Smooth muscle cell (in vitro differentiated cells): ENCODE measurements around the gene AK4. TPM values are rescaled to one million over a fixed set of nuclear protein-coding genes. Genes with fewer than 3 reads are reported as not detected.
A peak's percentile ranks its signal among the peaks of the same experiment; 100 is the strongest.

Experiments
- DNase-seq: peaks from one replicate; lab custom pipeline; 2025; ENCODE audit not compliant: unreplicated experiment; lab: John Stamatoyannopoulos, UW
- H2AFZ ChIP-seq: fragments of 200-600 bp; sonication (generic); 2 replicates; pipeline ENCODE4 v1.6.0; 2016; ENCODE audit warnings: antibody characterized with exemption, low read depth, mild to moderate bottlenecking
- H3F3A ChIP-seq: fragments of 200-600 bp; sonication (generic); 2 replicates; pipeline ENCODE4 v1.6.0; 2017; ENCODE audit warnings: antibody characterized with exemption, low read depth
- H3K27ac ChIP-seq: fragments of 200-600 bp; sonication (generic); 2 replicates; pipeline ENCODE4 v1.5.1; 2016; ENCODE audit warnings: low read depth, mild to moderate bottlenecking
- H3K27me3 ChIP-seq: fragments of 200-600 bp; sonication (generic); 2 replicates; pipeline ENCODE4 v1.6.1; 2016; ENCODE audit warnings: low read depth, mild to moderate bottlenecking
- H3K36me3 ChIP-seq: fragments of 200-600 bp; sonication (generic); 2 replicates; pipeline ENCODE4 v1.5.1; 2016; ENCODE audit warnings: low read depth
- H3K4me1 ChIP-seq: fragments of 200-600 bp; sonication (generic); 2 replicates; pipeline ENCODE4 v1.5.1; 2016; ENCODE audit warnings: low read depth
- H3K4me2 ChIP-seq: fragments of 200-600 bp; sonication (generic); 2 replicates; pipeline ENCODE4 v1.6.0; 2016; ENCODE audit warnings: mild to moderate bottlenecking
- H3K4me3 ChIP-seq: fragments of 200-600 bp; sonication (generic); 2 replicates; pipeline ENCODE4 v1.5.1; 2016; ENCODE audit warnings: mild to moderate bottlenecking
- H3K79me2 ChIP-seq: fragments of 200-600 bp; sonication (generic); 2 replicates; pipeline ENCODE4 v1.6.0; 2016; ENCODE audit warnings: low read depth, mild to moderate bottlenecking
- H3K9ac ChIP-seq: fragments of 200-600 bp; sonication (generic); 2 replicates; pipeline ENCODE4 v1.6.0; 2016; ENCODE audit warnings: low read depth
- H3K9me3 ChIP-seq: fragments of 200-600 bp; sonication (generic); replicated peaks from 2 replicates; pipeline ENCODE4 v1.5.1; 2016; ENCODE audit warnings: low read depth
- H4K20me1 ChIP-seq: fragments of 200-600 bp; sonication (generic); 2 replicates; pipeline ENCODE4 v1.6.0; 2016; ENCODE audit warnings: low read depth
- WGBS: methylation state at CpG from one replicate; pipeline ENCODE4 v1.1.7; 2016; ENCODE audit warnings: low lambda C conversion rate; 5-methylcytosine and 5-hydroxymethylcytosine counted together
- polyA plus RNA-seq: library from polyadenylated mRNA; unstranded; fragments of >200 nt; fragmentation: Nextera tagmentation; extraction: Ambion mirVana; gene quantifications from 2 replicates; pipeline ENCODE4 v1.2.1, GENCODE V29; 2016
- total RNA-seq: library from RNA; depleted of rRNA; stranded (reverse); fragments of >200 nt; gene quantifications from 2 replicates; pipeline ENCODE4 v1.2.3, GENCODE V29; 2014
- TF ChIP-seq, protein P1 (sequence below): fragments of 200-600 bp; sonication (generic); IDR thresholded peaks from 2 replicates; pipeline ENCODE4 v1.5.1; 2017; ENCODE audit warnings: borderline replicate concordance, mild to moderate bottlenecking, antibody characterized with exemption; ENCODE audit not compliant: insufficient read depth, poor library complexity, severe bottlenecking

AK4 gene
- total and polyA plus RNA-seq, 2 experiments from 2014 or later, result 52.9 to 61.4 TPM

DNA sequence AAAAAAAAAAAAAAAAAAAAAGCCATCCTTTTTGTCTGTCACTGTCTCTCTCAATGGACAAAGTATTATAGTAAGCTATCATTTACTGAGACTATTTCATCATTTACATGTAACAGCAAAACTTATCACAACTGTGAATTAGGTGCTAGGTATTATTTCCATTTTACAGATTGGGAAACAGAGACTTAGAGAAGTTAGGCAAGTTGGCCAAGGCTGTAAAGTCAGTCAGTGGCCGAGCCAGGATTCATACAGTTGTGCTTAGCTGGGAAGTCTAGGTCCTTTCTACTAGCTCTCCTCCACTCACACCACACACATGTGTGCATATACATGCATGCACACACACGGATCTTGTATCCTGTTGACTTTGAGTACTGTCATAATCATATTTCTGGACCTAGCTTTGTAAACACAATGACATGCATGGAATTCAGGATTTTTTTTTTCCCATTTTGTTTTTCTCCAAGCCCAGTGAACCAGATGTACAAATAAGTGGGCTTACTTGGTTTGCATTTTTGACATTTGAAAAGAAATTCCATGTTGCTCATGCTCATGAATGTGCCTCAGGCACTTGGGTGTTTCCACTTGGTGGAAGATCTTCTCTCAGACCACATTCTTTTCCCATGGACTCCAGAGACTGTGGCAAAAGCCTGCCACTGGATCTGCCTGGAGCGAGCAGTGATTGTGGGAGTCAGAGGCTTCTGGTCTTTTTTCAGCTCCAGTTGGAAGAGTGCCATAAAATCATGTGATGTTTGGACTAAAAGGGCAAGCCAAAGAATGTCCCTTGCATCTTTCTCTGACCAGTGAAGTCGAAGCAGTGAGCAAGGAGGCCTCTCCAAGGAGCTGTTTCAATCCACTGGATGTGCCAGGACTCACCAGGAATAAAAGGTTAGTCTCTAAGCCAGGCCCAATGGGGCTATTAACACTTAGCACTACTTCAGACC lies 99.7 kb downstream of the AK4 start:
- Histone ChIP-seq H3K36me3 (no peaks in the 10 kb centered on the region), H2AFZ (no peak overlapping the region), H3K27ac (peak overlapping the region; percentile 60), H3K4me2 (peak overlapping the region; percentile 31), H3F3A (peaks cover 4% of the 10 kb centered on the region), H3K27me3 (no peaks in the 10 kb centered on the region), H3K9ac (no peak overlapping the region), H3K9me3 (no peaks in the 10 kb centered on the region), H3K4me1 (no peaks in the 10 kb centered on the region), H3K79me2 (no peaks in the 10 kb centered on the region), H4K20me1 (no peaks in the 10 kb centered on the region), H3K4me3 (no peak overlapping the region)
- DNase-seq, result no peak
- TF ChIP-seq, protein P1, sequence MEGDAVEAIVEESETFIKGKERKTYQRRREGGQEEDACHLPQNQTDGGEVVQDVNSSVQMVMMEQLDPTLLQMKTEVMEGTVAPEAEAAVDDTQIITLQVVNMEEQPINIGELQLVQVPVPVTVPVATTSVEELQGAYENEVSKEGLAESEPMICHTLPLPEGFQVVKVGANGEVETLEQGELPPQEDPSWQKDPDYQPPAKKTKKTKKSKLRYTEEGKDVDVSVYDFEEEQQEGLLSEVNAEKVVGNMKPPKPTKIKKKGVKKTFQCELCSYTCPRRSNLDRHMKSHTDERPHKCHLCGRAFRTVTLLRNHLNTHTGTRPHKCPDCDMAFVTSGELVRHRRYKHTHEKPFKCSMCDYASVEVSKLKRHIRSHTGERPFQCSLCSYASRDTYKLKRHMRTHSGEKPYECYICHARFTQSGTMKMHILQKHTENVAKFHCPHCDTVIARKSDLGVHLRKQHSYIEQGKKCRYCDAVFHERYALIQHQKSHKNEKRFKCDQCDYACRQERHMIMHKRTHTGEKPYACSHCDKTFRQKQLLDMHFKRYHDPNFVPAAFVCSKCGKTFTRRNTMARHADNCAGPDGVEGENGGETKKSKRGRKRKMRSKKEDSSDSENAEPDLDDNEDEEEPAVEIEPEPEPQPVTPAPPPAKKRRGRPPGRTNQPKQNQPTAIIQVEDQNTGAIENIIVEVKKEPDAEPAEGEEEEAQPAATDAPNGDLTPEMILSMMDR, result no peak
- WGBS, result 36% methylated on average over 4 of the region's 4 CpGs

DNA sequence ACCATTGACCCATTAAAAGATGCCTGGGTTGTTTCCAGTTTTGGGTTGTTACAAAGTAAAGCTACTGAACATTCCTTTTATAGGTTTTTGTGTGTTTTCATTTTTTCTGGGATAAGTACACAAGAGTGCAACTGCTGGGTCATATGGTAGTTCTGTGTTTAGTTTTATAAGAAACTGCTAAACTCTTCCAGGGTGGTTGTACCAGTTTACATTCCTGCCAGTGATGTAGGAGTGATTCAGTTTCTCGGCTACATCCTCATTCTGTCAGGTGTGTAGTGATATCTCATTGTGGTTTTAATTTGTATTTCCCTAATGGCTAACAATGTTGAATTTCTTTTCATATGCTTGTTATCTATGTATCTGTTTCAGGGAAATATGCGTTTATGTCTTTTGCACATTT lies 102.8 kb downstream of the AK4 start:
- H3K9me3 ChIP-seq, result no peaks in the 10 kb centered on the region
- no peaks in the 10 kb centered on the region for H3K79me2 ChIP-seq
- no peak overlapping the region for H3K4me3 ChIP-seq
- peaks cover 12% of the 10 kb centered on the region for H3F3A ChIP-seq
- no peak for DNase-seq
- no peak overlapping the region for H3K27ac ChIP-seq
- no peak overlapping the region for H3K4me2 ChIP-seq
- H3K4me1 ChIP-seq, result no peaks in the 10 kb centered on the region
- H4K20me1 ChIP-seq, result no peaks in the 10 kb centered on the region
- TF ChIP-seq, protein P1, result no peak
- no peaks in the 10 kb centered on the region for H3K27me3 ChIP-seq
- 84% methylated on average over 2 of the region's 2 CpGs for WGBS
- H3K9ac ChIP-seq, result no peak overlapping the region
- no peak overlapping the region for H2AFZ ChIP-seq
- no peaks in the 10 kb centered on the region for H3K36me3 ChIP-seq

DNA sequence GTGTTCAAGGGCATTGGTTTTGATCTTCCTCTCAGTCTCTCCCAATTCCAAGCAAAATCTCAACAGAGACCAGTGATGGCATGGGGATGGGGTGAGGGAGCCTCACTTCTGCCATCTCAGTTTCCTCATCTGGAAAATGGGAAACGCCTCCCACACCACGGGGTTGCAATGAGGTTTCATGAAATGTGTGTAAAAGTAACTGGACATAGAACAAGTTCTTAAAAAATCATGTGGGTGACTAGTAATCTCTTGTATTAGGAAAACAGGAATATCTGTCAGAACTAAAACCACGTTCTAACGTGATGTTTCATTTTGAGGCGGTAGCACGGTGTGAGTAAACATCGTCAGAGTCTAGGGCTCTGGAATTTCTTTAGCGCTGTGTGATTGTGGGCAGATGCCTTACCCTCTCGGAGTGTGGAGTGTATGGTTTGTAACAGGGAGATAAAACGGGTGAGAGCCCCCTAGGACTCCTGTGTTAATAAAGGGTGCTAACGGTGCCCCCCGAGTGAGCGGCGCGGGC lies 105.9 kb downstream of the AK4 start:
- Histone ChIP-seq H3K4me3 (peak overlapping the region; percentile 71), H3K36me3 (no peaks in the 10 kb centered on the region), H2AFZ (peak overlapping the region; percentile 81), H4K20me1 (no peaks in the 10 kb centered on the region), H3K79me2 (peaks cover 5% of the 10 kb centered on the region), H3K9me3 (no peaks in the 10 kb centered on the region), H3K4me2 (peak overlapping the region; percentile 87), H3K4me1 (no peaks in the 10 kb centered on the region), H3K27me3 (no peaks in the 10 kb centered on the region), H3K27ac (no peak overlapping the region), H3K9ac (no peak overlapping the region), H3F3A (peaks cover 9% of the 10 kb centered on the region)
- WGBS, result 6% methylated on average over 15 of the region's 15 CpGs
- no peak for DNase-seq
- TF ChIP-seq, protein P1, result no peak
